HUES48 (cell line): ENCODE results near the gene YJEFN3.

ENCODE experiments used
- H3K27ac ChIP-seq: one replicate; pipeline ENCODE4 v1.7.0; 2013; ENCODE audit warnings: low read depth, low read length, inconsistent platforms
- H3K27me3 ChIP-seq: 2 replicates; pipeline ENCODE4 v1.6.1; 2013; ENCODE audit warnings: mild to moderate bottlenecking, low read length; ENCODE audit not compliant: control insufficient read depth, insufficient read depth
- H3K36me3 ChIP-seq: 2 replicates; pipeline ENCODE4 v1.6.1; 2013; ENCODE audit warnings: low read length; ENCODE audit not compliant: control insufficient read depth, insufficient read depth
- H3K4me1 ChIP-seq: 2 replicates; pipeline ENCODE4 v1.6.1; 2013; ENCODE audit warnings: mild to moderate bottlenecking, low read length; ENCODE audit not compliant: control insufficient read depth, insufficient read depth
- H3K4me3 ChIP-seq: 2 replicates; pipeline ENCODE4 v1.5.1; 2013; ENCODE audit warnings: mild to moderate bottlenecking, low read depth, low read length
- H3K9ac ChIP-seq: 2 replicates; pipeline ENCODE4 v1.6.1; 2013; ENCODE audit warnings: mild to moderate bottlenecking, low read depth, low read length, moderate library complexity
- H3K9me3 ChIP-seq: 2 replicates; pipeline ENCODE4 v1.6.1; 2013; ENCODE audit warnings: low read length; ENCODE audit not compliant: control insufficient read depth, insufficient read depth

Gene YJEFN3

GRCh38 chr19:19488875-19489690 lies 39.6 kb upstream of the YJEFN3 start:
- H3K27me3 ChIP-seq: no peaks in the 10 kb centered on the region
- no peaks in the 10 kb centered on the region for H3K9me3 ChIP-seq
- peaks cover 35% of the 10 kb centered on the region for H3K4me1 ChIP-seq
- H3K4me3 ChIP-seq: no peak overlapping the region
- H3K27ac ChIP-seq: peak overlapping the region; percentile 95
- H3K36me3 ChIP-seq: peaks cover 28% of the 10 kb centered on the region
- H3K9ac ChIP-seq: peak overlapping the region; percentile 32

DNA sequence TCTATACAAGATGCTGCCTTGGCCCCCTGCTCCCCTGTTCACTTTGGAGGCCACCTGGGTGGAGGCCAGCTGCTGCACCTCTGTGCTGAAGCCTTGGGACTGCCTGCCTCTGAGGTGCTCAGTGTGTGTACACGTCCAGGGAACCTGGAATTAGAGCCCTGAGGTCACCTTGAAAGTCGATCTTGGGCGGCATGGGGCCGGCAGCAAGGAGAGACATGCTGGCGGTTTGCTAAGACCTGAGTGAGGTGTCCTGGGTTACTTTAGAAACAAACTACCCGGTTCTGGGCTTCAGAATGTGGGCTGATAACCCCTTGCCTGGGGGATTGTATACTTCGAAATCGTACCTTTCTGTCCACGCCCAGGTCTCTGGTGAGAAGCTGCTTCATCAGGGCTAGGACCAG lies 38.9 kb upstream of the YJEFN3 start:
- H3K9me3 ChIP-seq: no peaks in the 10 kb centered on the region
- H3K27me3 ChIP-seq: no peaks in the 10 kb centered on the region
- peak overlapping the region; percentile 4; the same call in 1 of the 2 replicates for H3K9ac ChIP-seq
- no peak overlapping the region for H3K4me3 ChIP-seq
- peaks cover 35% of the 10 kb centered on the region for H3K36me3 ChIP-seq
- H3K4me1 ChIP-seq: peaks cover 34% of the 10 kb centered on the region
- H3K27ac ChIP-seq: peak overlapping the region; percentile 95

DNA sequence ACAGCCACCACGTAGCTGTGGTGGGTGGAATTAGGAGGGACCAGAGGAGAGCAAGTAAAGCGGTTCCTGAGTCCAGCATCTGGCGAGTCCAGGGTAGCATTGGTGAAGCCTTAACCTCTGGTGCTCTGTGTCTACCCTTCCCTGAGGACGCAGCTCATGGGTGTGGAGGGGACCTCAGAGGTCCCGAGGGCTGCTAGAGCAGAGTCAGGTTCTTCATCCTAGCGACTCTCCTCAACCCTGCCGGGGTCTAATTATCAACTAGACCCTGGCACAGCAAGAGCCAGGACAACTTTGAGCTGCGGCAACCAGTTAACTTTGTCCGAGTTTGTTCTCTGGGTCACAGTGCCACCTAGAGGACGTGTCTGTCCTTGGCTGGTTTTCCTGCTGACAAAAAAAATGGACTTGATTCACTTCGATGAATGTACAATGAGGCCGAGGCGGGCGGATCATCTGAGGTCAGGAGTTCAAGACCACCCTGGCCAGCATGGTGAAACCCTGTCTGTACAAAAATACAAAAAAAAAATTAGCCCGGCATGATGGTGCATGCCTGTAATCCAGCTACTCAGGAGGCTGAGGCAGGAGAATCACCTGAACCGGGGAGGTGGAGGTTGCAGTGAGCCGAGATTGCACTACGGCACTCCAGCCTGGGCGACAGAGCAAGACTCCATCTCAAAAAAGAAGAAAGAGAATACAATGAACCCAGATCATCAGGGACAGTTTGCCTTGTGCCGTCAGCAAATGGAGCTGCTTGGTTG lies 38.3 kb upstream of the YJEFN3 start:
- H3K4me1 ChIP-seq: peaks cover 28% of the 10 kb centered on the region
- no peaks in the 10 kb centered on the region for H3K27me3 ChIP-seq
- no peaks in the 10 kb centered on the region for H3K9me3 ChIP-seq
- no peak overlapping the region for H3K4me3 ChIP-seq
- H3K9ac ChIP-seq: peak overlapping the region; percentile 4; the same call in 1 of the 2 replicates
- H3K27ac ChIP-seq: peak overlapping the region; percentile 95
- H3K36me3 ChIP-seq: peaks cover 38% of the 10 kb centered on the region

DNA sequence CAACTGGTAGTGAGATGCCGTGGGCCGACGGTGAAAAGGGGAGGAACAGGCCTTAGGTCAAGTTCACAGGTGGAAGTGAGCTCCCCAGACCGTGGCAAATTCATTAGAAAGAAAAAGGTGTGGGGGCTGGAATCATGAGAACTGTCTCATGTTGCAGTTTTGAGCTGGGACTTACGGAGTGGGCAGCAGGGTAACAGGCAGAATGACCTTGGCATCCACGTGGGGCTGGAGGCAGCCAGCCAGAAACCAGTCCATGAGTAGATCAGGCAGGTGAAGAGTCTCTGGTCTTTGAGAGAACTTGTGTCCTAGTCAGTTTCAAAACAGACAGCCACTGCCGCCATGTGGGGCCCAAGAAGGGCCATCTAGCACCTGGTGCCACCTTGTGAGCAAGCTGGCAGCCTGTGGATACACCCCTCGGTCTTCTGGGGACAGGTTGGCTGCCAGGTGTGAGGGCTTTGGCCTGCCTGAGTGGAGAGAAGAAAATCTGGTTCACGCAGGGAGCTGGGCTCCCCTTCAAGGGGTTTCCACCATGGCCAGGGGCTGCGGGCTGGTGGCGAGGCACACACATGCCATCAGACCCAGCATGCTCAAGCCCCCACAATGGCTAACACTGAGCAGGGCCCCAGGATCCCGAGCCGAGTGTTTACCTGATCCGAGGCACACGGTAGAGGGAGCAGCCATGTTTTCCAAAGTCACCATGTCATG lies 37.2 kb upstream of the YJEFN3 start:
- Histone ChIP-seq H3K36me3 (peaks cover 48% of the 10 kb centered on the region), H3K4me1 (peaks cover 20% of the 10 kb centered on the region), H3K27me3 (no peaks in the 10 kb centered on the region), H3K27ac (no peak overlapping the region), H3K9me3 (no peaks in the 10 kb centered on the region), H3K4me3 (no peak overlapping the region), H3K9ac (no peak overlapping the region)

DNA sequence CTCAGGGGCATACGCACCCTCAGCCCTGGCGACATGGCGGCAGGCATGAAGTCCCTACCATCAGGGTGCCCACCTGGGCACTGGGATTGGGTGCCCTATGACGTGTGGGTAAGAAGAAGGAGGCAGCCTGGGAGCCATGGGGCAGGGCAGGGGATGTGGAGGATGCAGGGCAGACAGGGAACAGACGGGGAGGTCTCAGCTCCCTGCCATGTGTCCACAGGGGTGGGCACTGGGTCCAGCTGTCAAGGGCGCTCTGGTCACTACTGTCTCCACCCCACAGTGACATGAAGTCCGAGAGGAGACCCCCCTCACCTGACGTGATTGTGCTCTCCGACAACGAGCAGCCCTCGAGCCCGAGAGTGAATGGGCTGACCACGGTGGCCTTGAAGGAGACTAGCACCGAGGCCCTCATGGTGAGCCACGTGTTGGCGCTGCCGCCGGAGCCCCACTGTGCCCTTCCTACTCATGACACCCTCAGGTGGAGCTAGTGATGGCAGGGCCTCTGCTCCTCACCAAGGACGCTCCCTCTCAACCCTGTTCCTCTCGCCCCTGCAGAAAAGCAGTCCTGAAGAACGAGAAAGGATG lies 36.6 kb upstream of the YJEFN3 start:
- H3K36me3 ChIP-seq: peaks cover 54% of the 10 kb centered on the region
- H3K4me1 ChIP-seq: peaks cover 20% of the 10 kb centered on the region
- no peaks in the 10 kb centered on the region for H3K27me3 ChIP-seq
- no peak overlapping the region for H3K27ac ChIP-seq
- no peak overlapping the region for H3K9ac ChIP-seq
- no peak overlapping the region for H3K4me3 ChIP-seq
- no peaks in the 10 kb centered on the region for H3K9me3 ChIP-seq

DNA sequence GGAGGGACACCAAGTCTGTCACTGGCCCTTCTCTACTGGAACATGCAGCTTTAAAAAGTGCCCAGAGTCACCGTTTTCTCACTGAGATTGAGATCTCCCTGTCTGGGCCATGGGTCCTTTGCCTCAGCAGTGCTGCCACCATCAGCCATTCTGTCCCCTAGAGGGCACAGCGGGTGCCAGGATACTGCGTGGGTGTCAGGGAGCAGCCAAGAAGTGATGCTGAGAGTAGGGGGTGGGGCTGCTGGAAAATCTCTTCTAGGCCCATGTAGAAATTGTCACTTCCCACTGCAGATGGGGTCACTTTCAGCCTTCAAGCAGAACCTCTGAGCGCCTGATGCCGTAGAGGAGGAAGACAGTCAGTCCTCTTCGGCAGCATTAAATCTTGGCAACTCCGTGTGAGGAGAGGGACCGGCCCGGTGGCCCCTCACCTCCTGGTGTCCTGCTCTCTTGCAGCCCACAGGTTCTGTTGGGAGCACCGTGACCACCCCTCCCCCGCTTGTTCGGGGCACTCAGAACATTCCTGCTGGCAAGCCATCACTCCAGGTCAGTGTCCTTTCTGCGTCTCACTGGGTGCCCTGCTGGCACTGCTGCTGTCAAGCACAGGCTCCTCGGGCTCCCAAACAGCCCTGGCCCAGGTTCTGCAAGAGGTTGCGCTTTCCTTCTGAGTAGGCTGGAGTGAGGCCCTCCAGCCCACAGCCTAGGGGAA lies 34.7 kb upstream of the YJEFN3 start:
- no peak overlapping the region for H3K9ac ChIP-seq

GRCh38 chr19:19495614-19496603 lies 32.8 kb upstream of the YJEFN3 start:
- H3K9me3 ChIP-seq: no peaks in the 10 kb centered on the region
- H3K4me1 ChIP-seq: no peaks in the 10 kb centered on the region
- H3K9ac ChIP-seq: no peak overlapping the region
- H3K4me3 ChIP-seq: no peak overlapping the region
- H3K27me3 ChIP-seq: no peaks in the 10 kb centered on the region
- no peak overlapping the region for H3K27ac ChIP-seq
- H3K36me3 ChIP-seq: peaks cover 89% of the 10 kb centered on the region

More for the DNA sequence above, 34.7 kb upstream of the YJEFN3 start:
- H3K9me3 ChIP-seq: no peaks in the 10 kb centered on the region
- H3K27me3 ChIP-seq: no peaks in the 10 kb centered on the region
- peaks cover 72% of the 10 kb centered on the region for H3K36me3 ChIP-seq
- no peak overlapping the region for H3K4me3 ChIP-seq
- no peak overlapping the region for H3K27ac ChIP-seq
- peaks cover 11% of the 10 kb centered on the region for H3K4me1 ChIP-seq

- Histone ChIP-seq H3K27ac (no peak overlapping the region), H3K4me1 (no peaks in the 10 kb centered on the region), H3K27me3 (no peaks in the 10 kb centered on the region), H3K36me3 (peaks cover 94% of the 10 kb centered on the region), H3K4me3 (no peak overlapping the region), H3K9ac (no peak overlapping the region), H3K9me3 (no peaks in the 10 kb centered on the region)
Observed at GRCh38 chr19:19498255-19498991, 30.3 kb upstream of the YJEFN3 start.

DNA sequence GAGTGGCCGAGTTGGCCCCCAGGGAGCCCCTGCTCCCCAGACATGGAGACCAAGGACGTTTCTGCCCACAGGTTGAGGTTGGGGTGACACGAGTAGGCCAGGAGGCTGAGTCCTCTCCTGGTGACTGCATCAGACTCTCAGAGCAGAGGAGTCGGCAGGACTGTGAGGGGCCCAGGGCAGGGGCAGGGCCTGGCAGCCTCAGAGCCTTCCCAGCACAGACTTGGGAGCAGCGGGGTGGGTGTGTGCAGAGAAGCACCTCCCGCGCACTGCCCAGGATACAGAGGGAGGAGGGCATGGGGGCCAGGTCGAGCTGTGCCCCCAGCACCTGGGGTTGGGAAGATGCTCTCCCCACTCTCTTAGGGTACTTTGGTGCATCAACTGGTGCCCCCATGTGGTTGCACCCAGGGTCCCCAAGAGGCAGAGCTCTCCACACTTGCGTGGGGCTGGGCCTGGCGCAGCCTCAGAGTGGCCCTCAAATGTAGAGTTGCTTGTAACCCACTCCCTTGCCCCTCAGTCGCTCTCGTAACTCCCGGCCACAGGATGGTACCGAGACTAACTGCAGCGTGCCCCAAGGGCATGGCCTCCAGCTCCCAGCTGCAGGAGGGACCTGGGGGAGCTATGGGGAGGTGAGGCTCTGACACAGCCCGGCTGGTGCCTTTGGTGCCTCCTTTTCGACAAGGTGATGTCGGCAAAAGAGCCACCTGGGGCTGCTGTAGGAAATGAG lies 29.3 kb upstream of the YJEFN3 start:
- Histone ChIP-seq H3K9ac (no peak overlapping the region), H3K27me3 (no peaks in the 10 kb centered on the region), H3K4me3 (no peak overlapping the region), H3K27ac (no peak overlapping the region), H3K4me1 (no peaks in the 10 kb centered on the region), H3K36me3 (peaks cover 95% of the 10 kb centered on the region), H3K9me3 (no peaks in the 10 kb centered on the region)
